ENCODE data around the gene NYAP1.
"Not testable (repeated sequence)": the region's sequence is repeated elsewhere in the genome, so short reads cannot be mapped to it uniquely, and the experiment has no call there.

DNA sequence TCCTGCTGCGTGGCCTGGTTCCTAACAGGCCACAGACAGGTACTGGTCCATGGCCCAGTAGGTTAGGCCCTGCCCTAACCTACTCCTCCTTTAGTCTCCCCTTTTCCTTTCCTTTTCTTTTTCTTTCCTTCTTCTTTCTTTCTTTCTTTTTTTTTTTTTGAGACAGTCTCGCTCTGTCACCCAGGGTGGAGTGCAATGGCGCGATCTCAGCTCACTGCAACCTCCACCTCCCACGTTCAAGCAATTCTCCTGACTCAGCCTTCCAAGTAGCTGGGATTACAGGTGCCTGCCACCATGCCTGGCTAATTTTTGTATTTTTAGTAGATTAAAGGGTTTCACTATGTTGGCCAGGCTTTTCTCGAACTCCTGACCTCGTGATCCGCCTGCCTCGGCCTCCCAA is 52.3 kb downstream of the NYAP1 start:
- TF ChIP-seq, protein P1, sequence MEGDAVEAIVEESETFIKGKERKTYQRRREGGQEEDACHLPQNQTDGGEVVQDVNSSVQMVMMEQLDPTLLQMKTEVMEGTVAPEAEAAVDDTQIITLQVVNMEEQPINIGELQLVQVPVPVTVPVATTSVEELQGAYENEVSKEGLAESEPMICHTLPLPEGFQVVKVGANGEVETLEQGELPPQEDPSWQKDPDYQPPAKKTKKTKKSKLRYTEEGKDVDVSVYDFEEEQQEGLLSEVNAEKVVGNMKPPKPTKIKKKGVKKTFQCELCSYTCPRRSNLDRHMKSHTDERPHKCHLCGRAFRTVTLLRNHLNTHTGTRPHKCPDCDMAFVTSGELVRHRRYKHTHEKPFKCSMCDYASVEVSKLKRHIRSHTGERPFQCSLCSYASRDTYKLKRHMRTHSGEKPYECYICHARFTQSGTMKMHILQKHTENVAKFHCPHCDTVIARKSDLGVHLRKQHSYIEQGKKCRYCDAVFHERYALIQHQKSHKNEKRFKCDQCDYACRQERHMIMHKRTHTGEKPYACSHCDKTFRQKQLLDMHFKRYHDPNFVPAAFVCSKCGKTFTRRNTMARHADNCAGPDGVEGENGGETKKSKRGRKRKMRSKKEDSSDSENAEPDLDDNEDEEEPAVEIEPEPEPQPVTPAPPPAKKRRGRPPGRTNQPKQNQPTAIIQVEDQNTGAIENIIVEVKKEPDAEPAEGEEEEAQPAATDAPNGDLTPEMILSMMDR (IDR thresholded peaks at IDR 0.05; ENCODE audit: borderline replicate concordance, extremely low read depth, low read length, poor library complexity, severe bottlenecking): not testable (repeated sequence)
- TF ChIP-seq EZH2 (IDR thresholded peaks at IDR 0.05; ENCODE audit: borderline replicate concordance, low read depth, low read length, severe bottlenecking): not testable (repeated sequence)
